CD4-positive, alpha-beta T cell treated with Interleukin-15 for 4 hours (primary cell): ENCODE data around the gene TTLL11.
"Not testable (repeated sequence)": the region's sequence is repeated elsewhere in the genome, so short reads cannot be mapped to it uniquely, and the experiment has no call there.

Source experiments
- DNase-seq: peaks from one replicate; pipeline ENCODE4 v3.0.0-alpha.2; 2020; ENCODE audit warnings: low spot score

Gene TTLL11

DNA sequence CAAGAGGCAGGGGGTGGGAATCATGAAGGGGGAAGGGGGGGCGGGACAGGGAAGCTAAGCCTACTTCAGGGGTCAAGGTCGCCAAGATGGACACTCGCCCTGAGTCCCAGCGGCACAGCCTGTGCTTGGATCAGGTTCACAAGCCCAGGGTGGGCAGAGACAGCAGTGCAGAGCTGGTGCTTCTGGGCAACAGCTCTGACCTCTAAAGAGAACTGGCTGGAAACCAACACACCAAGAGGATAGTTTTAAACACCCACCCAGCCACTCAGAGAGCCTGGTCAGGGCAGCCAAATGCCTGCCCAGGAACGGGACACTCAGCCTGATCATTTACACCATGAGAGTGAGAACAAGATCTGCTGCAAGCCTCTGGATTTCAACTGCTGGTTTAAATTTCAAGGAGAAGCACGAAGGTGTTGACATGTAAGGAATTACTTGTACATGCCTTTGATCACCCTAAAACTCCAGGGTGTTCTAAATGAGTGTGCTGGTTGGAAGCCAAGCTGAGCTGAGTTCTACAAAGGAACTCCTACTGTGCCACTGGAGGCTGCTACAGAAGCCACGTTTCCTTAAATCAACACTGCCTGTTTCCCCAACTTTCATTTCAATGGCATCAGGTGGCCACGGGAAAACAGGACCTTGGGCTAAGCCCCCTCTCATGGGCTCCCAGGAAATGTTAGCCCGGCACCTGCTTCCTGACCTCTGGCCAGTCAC, 91.5 kb downstream of the TTLL11 start:
- DNase-seq, result no peak

- DNase-seq, result not testable (repeated sequence)
Observed at GRCh38 chr9:122000526-122000925, 92.6 kb downstream of the TTLL11 start.

DNA sequence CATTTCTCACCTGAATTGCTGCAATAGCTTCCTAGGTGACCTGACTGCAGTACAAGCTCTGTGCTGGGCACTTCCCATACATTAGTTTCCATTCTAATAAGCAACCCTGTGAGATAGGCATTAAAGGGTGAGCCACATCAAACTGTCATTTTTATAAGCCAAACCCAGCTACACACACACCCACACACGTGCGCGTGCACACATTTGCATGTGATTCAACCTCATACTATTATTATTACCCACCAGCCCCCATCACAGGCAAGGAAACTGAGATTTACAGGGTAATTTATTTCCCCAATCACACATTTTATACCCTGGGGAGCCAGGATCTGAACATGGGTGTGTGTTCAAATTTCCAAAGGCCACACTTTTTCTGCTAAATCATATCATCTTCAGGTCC, 93.6 kb downstream of the TTLL11 start:
- DNase-seq, result no peak

DNA sequence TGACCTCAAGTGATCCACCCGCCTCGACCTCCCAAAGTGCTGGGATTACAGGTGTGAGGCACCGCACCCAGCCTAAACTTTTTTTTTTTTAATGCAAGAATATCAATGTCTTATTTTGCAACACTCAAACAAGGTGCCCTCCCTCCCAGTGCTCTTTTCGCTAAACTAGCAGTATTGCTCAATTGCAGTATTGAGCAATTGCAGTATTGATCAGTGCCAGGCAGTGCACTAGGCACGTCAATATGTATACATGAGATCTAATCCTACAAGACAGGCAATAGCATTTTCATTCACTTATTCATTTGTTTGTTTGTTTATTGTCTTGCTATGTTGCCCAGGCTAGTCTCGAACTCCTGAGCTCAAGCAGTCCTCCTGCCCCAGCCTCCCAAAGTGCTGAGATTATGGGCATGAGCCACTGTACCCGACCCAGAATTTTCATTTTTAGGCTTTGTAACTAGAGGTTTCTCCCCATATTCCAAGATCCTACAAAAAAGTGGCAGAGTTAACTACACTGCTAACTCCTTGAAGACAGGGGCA, 94.5 kb downstream of the TTLL11 start:
- no peak for DNase-seq

DNA sequence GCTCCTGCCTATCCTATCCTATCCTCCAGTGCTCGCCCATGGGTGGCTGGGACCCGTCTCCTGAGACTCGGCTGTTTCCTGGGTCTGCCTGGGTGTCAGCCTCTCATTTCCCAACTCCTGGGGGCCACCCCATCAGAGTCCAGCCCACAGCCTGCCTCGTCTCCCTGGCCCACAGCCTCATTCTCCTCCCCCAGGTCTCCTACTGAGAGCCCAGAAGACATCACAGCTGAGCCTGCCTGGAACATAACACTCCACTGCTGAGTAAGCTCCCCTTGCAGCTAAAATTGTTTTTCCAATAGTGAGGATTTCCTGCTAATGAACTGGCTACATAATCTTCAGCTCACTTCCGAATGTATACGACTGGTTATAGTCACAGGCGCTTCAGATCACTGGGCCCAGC, 95.3 kb downstream of the TTLL11 start:
- no peak for DNase-seq

GRCh38 chr9:121996783-121997182, 96.3 kb downstream of the TTLL11 start:
- no peak for DNase-seq

GRCh38 chr9:121995997-121996396, 97.1 kb downstream of the TTLL11 start:
- no peak for DNase-seq

DNA sequence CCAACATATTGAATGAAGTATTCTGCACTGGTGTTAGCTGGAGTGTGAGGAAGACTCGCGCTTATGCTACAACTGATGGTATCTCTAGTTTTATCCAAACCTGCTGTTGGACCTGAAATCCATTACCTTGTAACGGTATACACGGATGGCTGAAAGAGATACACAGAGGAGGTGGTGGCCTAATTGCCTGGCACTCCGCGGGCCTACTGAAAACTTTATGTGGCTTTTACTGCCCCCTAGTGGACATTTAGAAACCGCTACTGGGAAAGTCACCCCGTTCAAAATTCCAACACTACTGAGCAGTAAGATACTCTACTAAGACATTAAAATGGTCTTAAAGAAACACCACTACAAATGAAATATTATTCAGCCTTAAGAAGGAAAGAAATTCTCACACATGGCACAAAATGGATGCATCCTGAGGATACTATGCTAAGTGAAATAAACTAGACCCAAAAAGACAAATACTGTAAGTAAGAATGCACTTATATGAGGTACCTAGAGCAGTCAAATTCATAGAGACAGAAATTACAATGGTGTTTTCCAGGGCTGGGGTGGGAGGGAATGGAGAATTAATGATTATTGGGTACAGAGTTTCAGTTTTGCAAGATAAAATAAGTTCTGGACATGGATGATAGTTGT, 100.4 kb downstream of the TTLL11 start:
- DNase-seq, result peak; percentile 40

- DNase-seq, result no peak
Observed at GRCh38 chr9:121991307-121991661, 101.8 kb downstream of the TTLL11 start.

DNA sequence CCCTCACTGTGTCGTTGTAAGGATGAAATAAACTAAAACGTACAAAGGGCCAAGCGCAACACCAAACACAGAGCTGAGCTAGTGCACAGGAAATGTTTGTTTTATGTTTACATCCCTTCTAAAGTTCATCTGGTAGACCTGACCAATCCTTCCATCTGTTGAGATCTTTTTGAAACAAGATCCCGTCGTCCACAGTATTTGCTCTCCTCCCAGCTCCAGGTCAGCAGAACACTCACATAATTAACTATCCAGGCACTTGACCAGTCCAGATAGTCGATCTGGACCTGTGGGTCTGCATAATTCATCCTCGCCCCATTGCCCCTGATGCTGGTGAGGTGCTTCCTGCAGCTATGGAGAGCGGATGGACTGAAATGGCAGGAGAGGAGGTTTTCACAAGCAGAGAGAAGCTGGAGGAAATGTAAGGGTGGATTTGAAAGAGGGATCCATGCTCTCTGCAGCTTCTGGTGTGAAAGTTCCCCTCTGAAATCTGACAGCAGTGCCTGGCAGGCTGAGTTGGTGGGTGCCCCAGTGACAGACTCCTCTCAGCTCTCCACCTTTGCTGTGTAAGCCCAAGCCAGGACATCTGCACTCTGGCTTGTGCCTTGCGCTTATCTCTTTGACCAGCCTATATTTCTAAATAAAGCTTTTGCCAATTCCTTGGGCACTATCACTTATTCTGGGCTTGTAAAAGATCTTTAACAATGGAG, 102.4 kb downstream of the TTLL11 start:
- no peak for DNase-seq

- DNase-seq, result no peak
Observed at GRCh38 chr9:121989010-121989409, 104.1 kb downstream of the TTLL11 start.

DNA sequence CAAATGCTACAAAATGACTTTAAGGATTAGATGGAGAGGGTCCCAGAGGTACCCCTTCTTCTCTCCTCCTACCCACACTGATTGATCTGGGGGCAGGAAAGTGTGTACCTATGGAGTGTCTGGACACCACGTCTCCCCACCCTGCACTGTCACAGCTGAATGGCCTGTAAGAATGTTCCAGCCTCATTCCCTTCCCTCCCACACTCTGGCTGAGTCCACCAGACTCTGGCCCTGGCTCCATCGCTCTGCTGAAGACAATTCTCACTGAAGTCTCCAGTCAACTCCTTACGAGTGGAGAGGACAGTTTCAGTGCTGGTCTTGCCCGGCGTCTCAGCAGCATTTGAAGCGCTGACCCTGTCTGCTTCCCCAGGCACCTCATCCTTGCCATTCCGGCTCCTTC, 105.8 kb downstream of the TTLL11 start:
- no peak for DNase-seq

GRCh38 chr9:121985792-121986494, 107.2 kb downstream of the TTLL11 start:
- DNase-seq, result no peak

- DNase-seq, result no peak
Observed at GRCh38 chr9:121984726-121985402, 108.2 kb downstream of the TTLL11 start.

- DNase-seq, result no peak
Observed at GRCh38 chr9:121983736-121984135, 109.4 kb downstream of the TTLL11 start.

- no peak for DNase-seq
Observed at GRCh38 chr9:121981118-121981883, 111.8 kb downstream of the TTLL11 start.

- DNase-seq, result not testable (repeated sequence)
Observed at GRCh38 chr9:121980665-121981064, 112.4 kb downstream of the TTLL11 start.

GRCh38 chr9:121979736-121980135, 113.4 kb downstream of the TTLL11 start:
- DNase-seq, result no peak

GRCh38 chr9:121976751-121977150, 116.4 kb downstream of the TTLL11 start:
- DNase-seq, result no peak

GRCh38 chr9:121975801-121976277, 117.3 kb downstream of the TTLL11 start:
- DNase-seq, result no peak

GRCh38 chr9:121974421-121974820, 118.7 kb downstream of the TTLL11 start:
- DNase-seq, result no peak
